DLD1 (cell line): ENCODE measurements around the gene FEN1.

Experiments used
- in situ Hi-C: cut with HindIII; loops from 2 replicates; pipeline ENCODE4 v1.10.0; 2017; ENCODE audit warnings: low sequenced_read_pairs

FEN1 gene

GRCh38 chr11:61793083-61793828, 545 bp downstream of the FEN1 start:
- in situ Hi-C loops: no loop called here

- in situ Hi-C loops: no loop called here
Measured at GRCh38 chr11:61793829-61794204, 1.1 kb downstream of the FEN1 start.

- in situ Hi-C loops: no loop called here
Measured at GRCh38 chr11:61794579-61794978, 1.9 kb downstream of the FEN1 start.

- in situ Hi-C loops: no loop called here
Measured at GRCh38 chr11:61795459-61795858, 2.7 kb downstream of the FEN1 start.

GRCh38 chr11:61795876-61796526, 3.3 kb downstream of the FEN1 start:
- in situ Hi-C loops: no loop called here

GRCh38 chr11:61797263-61797944, 4.7 kb downstream of the FEN1 start:
- in situ Hi-C loops: no loop called here

GRCh38 chr11:61799665-61800284, 7.1 kb downstream of the FEN1 start:
- in situ Hi-C loops: no loop called here

GRCh38 chr11:61800331-61801281, 7.9 kb downstream of the FEN1 start:
- in situ Hi-C loops: no loop called here

GRCh38 chr11:61802605-61803004, 9.9 kb downstream of the FEN1 start:
- in situ Hi-C loops: no loop called here

- in situ Hi-C loops: no loop called here
Measured at GRCh38 chr11:61803889-61804647, 11.4 kb downstream of the FEN1 start.

- in situ Hi-C loops: no loop called here
Measured at GRCh38 chr11:61805146-61805545, 12.4 kb downstream of the FEN1 start.

GRCh38 chr11:61806785-61807184, 14.1 kb downstream of the FEN1 start:
- in situ Hi-C loops: no loop called here

GRCh38 chr11:61810671-61811175, 18.0 kb downstream of the FEN1 start:
- in situ Hi-C loops: loop anchor here (10.0 kb wide), 1 partner anchor 154 kb away; the partner anchor contains the start of gene FTH1

GRCh38 chr11:61811831-61812230, 19.1 kb downstream of the FEN1 start:
- in situ Hi-C loops: loop anchor here (10.0 kb wide), 1 partner anchor 153 kb away; the partner anchor contains the start of gene FTH1

GRCh38 chr11:61812736-61813411, 20.2 kb downstream of the FEN1 start:
- in situ Hi-C loops: loop anchor here (10.0 kb wide), 1 partner anchor 152 kb away; the partner anchor contains the start of gene FTH1

GRCh38 chr11:61814247-61814957, 21.7 kb downstream of the FEN1 start:
- in situ Hi-C loops: loop anchor here (10.0 kb wide), 1 partner anchor 150 kb away; the partner anchor contains the start of gene FTH1

GRCh38 chr11:61814958-61815789, 22.5 kb downstream of the FEN1 start:
- in situ Hi-C loops: loop anchor here (10.0 kb wide), 1 partner anchor 150 kb away; the partner anchor contains the start of gene FTH1
